IPS-NIHi7 (cell line): ENCODE results near the gene CISH.

Experiments used
- DNase-seq: peaks from one replicate; pipeline ENCODE4 v3.0.0; 2012; ENCODE audit warnings: mixed read lengths; ENCODE audit errors: extremely low spot score

CISH gene

DNA sequence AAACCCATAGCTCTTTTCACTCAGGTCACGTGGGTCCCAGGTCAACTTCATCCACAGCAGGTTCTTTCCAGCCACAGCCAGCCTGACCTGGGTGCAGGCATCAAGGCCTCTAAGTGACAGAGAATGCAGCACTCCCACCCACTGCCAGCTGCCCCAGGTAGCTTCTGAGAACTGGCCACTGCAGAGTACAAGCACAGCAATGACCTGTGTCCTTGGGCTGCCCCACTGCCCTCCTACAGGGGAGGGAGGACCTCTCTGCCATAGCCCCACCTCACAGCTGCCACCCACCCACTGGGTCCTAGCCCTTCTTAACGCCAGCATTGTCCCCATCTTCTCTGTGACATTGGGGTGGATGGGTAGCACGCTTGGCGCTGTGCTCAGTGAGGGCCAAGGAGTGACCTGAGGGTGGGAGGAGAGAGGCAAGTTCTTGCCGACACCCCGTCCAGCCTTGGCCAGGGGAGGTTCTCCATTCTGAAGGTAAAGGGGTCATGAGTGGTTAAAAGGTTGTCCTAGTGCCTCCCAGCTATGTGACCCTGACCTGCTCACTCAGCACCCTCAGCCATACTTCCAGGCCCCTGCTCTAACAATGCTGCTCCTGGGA lies 12.4 kb downstream of the CISH start:
- no peak for DNase-seq

DNA sequence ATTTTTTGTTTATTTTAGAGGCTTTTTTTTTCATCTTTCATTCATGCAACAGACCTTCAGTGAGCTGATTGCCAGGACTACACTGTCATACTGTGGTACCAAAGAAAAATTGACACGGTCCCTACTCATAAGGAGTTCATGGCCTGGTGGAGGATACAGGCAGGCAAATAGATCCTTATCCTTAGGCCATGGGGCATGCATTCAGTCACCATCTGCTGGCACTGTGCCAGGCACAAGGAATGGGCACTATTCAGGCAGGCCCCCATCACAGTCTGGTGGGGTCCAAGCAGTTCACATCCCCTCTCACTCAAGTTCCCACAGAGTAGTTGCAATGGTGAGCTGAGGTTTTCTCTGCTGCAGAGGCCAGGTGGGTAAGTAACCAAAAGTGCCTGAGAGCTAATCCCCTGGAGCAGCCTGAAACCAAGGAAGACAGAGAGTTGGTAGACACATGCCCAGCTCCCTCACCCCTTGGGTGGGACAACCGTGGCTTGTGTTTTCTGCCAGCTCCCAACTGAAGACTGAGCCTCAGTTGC lies 17.3 kb downstream of the CISH start:
- DNase-seq: no peak

DNA sequence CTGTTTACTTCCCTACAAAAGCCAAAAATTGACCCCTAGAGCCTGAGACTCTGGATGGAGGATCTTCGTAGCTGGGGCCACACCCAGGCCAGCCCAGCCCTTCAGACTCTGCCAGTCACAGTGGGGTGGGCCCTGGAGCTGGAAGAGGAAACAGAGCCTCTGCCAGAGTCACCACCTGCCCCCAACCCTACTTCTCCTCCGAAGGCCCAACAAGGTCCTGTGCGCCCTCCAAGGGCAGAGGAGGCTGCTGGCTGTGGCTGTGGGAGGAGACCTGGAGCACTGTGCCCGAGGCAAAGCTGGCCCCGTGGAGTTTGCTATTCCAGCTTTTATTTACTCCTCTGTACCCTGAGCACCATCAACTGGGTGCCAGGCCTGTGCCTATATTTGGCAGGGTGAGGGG lies 19.0 kb downstream of the CISH start:
- DNase-seq: no peak

DNA sequence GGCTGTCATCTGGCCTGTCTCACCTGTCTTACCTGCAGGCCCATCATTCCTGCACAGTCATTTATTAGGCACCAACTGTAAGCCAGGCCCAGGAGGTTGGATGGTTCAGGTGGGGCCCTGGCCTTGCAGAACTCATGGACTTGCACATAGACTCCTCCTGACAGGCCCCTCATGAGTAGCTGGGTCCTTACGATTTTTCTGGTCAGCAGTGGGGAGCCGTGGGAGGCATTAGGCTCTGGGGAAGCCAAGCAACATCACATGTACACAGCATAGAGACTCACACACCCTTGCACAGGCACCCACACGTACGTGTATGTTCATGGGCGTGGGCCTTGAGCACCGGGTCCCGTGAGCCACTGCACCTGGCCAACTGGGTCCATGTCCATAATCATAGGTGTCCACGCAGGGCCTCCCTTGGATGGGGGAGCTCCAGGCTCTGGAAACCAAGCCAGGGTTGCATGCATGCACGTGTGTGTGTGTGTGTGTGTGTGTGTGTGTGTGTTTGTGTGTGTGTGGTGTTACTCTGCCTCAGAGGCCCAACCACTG lies 20.3 kb downstream of the CISH start:
- DNase-seq: no peak

DNA sequence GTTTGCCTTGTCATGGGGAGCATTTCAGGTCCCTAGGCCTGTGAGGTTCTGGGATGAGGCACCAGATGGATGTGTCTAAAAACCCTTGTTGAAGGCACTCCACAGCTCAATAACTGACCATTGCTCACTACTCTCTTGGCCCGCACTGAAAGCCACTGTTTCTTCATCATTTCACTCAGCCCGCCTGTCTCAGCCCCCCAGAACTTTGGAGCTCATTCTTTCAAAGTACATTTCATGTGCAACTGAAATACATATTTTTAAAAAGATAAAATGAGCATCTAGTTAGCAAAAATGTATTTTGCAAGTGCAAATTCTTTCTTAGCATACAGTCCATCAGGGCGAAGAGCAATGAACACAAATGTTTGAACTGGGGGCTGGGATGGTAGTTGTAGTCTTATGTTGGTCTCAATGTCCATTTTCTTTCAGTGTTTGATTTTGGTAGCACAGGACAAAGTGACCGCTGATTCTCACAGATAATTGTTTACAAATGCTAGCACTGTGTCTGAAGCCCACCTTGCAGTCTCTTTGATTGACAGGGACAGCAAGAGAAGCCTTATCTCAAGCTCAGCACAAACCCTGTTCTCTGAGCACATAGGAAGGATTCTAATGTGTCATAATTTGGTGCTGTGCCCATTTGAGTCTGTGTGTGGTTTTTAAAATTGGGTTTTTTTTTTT lies 22.7 kb downstream of the CISH start:
- DNase-seq: no peak

DNA sequence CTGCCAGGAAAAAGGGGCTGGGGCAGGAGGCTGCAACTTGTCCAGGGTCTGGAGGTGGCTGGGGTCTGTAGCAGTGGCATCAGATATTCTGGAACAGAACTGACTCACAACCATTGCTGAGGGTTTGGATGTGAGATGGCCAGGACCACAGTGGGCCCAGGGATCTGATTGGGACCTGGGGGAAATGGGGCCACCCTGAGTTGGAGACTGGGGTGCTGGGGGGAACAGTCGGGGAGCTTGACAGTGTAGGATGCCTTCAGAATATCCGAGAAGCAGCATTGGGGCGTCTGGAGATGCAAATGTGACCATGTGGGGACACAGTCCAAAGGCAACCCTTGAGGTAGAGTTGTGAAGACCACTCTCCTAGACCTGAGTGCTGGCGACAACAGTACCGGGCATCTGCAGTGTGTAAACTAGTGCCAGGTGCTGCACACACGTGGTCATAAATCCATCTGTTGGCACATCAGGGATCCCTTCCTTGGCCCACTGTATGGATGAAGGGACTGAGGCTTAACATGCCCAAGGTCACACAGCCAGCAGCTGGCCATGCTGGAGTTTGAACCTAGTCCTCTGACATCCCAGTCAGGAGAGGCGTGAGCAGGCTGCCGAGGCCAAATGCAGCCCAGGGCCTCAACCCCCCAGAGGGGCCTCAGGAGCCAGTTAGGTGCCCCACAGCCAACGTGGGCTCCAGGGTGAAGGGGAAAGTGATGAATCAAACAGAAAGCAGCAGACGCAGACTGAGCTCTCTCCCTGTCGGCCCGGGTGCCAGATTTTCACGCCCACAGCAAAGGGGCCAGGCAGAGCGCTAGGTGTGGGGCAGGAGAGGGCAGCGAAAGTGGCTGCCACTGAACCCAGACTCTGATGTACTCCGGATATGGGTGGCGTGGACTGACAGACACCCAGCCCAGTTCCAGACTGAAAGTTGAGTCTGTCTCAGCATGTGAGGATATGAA lies 23.5 kb downstream of the CISH start:
- DNase-seq: no peak

DNA sequence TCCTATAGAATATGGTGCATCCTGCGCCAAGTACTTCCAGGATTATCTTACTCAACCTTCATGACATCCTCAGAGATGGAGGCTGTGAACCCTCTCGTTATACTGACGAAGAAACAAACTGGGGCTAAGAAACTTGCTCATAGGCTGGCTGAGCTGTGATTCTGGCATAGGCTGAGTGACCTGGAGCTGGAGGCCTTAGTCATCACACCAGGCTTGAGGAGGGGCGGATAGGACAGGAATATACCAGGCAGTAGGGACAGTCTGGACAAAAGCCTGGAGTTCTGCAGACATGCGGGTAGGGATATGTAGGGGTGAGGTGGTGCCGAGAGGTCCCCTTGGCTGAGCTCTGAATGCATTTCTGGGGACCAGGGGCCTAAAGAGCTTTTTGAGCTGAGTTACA lies 24.2 kb downstream of the CISH start:
- DNase-seq: no peak

DNA sequence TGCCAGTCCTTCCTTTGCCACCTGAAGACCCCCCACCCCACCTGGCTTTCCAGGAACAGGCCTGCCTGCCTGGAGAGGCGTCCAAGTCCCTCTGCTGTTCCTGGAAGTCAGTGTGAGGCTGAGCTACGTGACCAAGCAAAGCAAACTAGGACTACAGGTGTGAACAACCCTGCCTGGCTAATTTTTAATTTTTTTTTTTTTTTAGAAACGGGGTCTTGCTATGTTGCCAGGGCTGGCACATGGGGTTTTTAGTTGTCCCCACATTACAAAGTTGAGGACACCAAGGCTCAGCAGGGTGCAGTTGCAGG lies 24.9 kb downstream of the CISH start:
- DNase-seq: no peak

DNA sequence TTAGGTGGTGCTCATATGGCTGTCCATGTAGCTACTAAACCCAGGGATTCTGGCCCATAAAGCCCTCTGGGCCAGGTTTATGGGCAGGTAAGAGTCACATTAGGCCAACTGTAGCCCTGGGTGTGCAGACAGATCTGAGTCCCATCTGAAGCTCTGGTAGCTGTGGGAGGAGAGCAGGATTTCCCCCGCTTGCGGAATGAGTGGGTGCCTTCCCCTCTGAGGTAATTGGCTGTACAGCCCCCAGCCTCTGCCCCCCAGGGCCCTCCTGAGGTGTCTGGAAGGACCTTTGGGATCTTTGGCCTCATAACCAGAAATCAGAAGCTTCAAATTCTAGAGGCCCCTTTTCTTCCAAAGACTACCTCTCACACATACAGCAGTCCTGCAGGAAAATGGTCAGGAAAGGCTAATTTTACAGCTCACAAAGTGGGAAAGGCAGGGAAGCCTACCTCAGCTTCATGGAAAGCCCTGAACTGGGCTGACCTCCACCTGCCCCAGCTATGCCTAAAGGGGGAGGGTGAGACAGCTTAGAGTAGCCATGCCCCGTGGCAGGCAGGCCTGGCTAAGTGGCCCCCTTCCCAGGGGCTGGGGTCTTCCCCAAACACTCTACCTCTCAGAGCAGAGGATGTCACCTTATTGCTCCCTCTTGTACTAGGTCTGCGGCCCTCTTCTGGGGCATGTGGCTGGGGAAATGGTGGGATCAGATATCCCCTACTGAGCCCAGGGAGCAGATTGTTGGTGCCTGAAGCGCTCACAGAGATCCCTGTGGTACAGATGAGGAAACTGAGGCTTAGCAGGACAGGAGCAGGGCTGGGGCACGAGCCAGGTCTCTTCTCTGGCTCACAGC lies 25.4 kb downstream of the CISH start:
- DNase-seq: no peak

DNA sequence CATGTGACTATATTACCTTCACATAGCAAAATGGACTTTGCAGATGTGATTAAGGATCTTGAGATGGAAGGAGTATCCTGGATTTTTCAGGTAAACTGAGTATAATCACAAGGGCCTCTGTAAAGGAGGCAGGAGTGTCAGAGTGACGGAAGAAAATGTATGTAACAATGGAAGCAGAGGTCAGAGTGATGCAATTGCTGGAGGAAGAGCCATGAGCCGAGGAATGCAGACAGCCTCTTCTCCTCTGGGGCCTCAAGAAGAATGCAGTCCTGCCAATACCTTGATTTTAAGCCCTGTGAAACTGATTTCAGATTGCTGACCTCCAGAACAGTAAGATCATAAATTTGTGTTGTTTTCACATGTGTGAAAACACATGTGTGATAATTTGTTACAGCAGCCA lies 27.2 kb downstream of the CISH start:
- DNase-seq: no peak

DNA sequence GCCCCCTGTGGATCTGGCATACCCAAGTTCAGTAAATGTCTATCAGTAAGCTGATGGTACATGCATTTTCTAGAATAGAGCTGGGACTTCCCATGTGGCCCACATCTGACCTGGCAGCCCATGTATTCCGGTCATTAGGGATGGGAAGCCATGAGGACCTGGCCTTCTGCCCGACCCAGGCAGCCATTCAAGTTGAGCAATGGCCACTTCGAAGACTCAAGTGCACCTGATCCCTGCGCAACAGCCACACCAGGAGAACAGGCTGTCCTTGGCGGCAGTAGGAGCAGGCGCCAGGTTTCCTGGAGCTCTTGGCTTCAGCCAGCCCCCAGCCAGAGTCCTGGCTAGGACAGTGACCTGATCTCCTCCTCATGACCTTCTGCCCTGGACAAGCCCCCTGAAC lies 27.7 kb downstream of the CISH start:
- DNase-seq: no peak

DNA sequence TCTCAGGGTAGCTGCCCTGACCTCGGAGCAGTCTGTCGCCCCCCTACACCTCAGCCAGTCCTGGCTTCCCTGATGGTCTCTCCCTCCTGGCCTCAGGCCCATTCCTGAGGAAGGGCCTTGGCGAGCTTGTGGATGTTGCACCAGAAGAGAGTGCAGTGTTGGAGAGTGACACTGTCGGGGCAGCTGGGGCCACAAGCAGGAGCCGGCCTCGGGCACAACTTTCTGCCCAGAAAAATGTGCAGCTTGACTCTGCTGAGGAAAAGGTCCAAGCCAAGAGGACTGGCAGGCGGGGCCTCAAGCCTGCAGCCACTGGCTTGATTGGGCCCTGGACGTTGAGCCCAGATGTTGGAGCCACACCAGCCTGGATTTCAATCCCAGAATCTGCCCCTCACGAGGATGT lies 29.5 kb downstream of the CISH start:
- DNase-seq: no peak

DNA sequence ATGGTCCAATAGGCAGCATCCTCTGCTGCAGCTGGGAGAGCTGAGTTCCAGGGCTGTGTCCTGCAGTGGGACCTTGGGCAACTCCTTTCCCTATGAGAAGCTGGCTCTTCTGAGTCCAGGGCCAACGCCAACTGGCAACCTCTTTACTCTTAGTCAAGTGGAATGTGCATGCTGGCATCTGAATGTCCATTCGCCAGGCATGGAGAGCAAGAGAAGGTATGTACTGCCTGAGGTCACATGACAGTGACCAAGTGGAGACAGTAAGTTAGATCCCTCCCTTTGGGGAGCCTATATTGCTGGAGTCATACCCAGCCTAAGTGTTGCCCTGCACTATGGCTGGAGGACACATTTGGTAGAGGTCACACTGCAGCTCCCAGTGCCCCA lies 30.1 kb downstream of the CISH start:
- no peak for DNase-seq

DNA sequence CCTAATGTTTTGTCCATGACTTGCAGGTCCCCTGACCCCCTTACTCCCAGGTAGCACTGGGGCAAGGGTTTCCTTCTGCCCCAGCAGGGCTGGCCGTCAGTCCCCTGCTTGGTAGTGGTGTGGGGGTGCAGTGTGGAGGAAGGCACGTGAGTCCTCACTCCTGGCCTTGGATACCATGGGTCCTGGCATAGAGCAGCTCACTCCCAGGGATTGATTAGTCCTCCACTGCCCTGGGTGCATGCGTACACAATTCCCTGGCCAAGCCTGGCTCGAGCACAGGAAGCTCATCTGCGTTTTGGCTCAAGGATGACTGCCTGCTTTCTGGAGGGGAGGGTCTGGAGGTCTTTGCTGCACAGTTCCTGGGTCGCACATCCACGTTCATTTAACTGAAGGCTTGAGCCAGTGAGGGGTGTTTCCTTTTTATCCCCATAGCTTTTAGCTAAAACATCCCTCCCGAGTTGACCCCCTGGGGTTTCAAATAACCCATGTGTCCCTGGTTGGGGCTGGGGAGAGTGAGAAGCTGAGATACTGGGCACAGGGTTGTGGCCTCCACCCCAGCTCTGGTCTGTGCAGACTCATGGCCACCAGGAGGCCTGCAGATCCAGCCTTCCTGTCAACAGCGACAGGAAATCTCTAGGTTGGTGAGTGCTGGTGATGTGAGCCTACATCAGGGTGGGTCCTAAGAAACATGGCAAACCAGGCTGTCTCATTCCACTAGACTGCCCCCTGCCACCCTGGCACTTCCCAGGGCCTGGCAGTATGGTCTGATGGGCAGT lies 30.7 kb downstream of the CISH start:
- no peak for DNase-seq

DNA sequence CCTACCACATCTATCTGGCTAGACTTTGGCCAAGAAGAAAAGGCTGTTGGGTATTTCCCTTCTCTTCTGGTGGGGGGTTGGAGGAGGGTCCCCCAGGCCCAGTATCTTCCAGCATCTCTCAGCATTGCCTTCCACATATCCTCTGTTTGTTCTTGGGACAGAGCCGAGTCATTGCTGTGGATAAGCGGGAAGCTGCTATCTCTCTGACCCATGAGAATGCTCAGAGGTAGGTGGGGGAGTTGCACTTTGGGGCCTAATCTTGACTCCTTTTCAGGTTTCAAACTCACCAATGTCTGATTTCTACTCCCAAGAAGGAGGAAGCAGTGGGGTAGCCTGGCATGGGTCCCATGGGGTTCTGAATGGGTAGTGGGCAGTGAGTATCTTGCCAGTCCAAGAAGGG lies 34.2 kb downstream of the CISH start:
- no peak for DNase-seq

DNA sequence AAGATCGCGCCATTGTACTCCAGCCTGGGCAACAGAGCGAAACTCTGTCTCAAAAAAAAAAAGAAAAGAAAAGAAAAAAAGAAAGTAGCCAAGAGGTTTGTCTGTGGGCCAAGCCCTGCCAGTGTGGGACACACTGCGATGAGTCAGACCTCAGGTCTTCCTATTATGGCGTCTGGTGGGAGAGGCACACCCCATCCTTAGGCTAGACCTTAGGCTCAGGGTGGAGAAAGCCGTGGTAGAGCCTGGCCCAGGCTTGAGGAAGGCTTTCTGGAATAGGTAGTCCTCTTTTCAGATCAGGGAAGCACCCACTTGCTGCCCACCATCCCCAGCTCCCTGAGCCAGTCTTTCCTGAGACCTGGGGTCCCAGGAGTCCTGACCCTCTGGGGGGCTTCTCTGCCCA lies 36.2 kb downstream of the CISH start:
- DNase-seq: no peak

DNA sequence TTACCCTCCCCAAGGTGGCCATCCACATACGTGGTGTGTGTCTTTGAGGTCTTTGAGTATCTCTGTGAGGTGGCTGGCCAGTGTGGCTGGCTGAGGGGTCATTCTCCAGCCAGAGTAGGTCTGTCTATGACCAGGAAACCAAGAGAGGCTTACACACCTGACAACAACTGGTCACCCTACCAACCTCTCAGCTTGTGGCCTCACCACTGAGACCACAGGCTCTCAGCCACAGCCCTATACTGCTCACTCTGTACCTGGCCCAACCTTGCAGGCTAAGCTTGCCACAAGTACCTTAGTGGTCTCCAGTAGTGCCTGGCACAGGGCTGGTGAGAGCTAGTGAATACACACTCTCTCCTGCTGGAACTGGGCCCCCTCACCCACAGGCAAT lies 37.1 kb downstream of the CISH start:
- DNase-seq: no peak

DNA sequence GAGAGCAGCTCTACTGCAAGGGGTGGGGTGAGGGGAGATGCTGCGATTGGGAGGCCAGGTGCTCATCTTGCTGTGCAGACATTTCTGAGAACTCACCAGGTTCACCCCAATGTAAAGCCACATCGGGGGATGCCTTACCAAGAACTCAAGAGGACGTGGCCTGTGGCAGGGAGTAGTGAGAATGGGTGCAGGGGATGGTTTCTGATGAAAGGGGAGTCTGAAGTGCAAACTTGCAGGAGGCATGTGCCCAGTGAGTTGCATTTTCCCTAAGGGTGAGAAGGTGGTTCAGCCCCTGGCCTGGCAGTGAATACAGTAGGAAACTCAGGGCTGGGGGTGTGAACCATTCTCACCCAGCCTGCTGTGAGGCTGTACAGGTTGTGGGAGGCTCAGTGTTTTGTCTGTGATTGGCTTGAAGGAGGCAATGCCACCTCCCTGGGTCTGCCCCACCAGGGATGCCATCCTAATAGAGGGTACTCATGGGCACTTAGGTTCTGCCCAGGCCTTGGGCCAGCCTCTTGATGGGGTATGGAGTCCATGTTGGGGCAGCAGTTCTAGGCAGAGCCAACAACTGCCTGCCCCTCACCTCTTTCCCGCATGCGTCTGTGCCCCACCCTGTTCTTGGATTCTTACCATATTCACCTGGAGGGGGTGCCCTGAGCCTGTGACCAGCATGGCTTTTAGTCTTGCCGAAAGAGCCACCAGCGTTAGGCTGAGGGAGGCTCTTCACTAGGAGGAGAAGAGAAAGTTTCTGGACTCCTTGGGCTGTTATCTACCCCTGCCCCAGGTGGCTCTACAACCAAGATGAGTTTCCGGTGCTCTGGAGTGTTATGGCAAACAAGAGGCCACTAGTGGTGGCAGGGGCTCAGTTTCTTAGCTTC lies 37.8 kb downstream of the CISH start:
- DNase-seq: no peak

DNA sequence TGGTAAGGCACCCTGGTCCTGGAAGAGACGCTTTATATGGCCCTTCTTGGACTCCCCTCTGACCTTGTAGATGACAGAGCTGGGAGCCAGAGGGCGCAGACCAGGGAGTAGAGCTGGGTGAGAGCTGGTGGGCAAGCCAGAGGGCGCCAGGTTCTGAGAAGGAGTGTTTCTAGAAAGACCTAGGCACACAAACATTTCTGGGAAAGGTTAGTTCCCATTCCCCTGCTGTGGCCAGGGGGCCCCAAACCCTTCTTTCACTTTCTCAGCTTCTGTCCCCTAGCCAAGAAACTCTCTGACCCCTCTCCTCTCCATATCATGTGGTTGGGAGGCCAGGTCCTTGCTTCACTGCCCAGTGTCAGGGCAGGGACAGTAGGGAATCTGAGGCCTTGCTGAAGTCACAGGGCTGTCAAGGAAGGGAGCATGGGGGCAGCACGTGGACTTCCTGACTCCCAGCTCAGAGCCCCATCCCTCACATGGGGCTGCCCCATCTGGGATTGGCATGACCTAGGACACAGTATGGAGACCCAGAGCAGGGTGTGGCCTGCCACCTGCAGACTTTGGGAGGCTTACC lies 38.7 kb downstream of the CISH start:
- no peak for DNase-seq

DNA sequence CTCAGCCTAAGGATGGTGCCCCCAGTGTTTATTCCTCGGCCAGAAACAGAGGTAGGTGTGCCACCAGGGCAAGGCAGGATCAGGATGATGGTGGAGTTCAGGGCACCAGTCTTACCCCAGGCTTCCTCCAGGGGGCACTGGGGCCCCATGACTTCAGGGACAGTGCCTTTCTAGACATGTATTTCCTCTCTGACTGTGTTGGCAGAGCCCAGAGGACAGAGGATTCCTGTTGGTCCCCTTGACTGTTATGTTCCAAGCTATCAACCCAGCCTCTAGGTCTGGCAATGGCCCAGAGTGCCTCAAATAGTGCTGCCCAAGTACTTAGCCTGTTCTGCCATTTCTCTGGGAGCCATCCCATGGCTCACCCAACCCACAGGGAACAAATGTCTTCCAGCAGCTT lies 39.4 kb downstream of the CISH start:
- peak; percentile 87 for DNase-seq
